Peyer's patch (tissue), 4 donors: ENCODE measurements around the gene SAP25.

Experiments used
- CTCF ChIP-seq, 6 experiments: fragments of 450-650 bp in 4 of 6; fragments of 200-600 bp in 2 of 6; sonication (generic) in 1 of 6; IDR thresholded peaks; one replicate each; pipeline ENCODE4 v1.5.1; 2017 to 2019; ENCODE audit warnings: antibody characterized with exemption in 6 of 6, mild to moderate bottlenecking in 3 of 6, moderate library complexity in 1 of 6
- POLR2A ChIP-seq, 2 donors: fragments of 450-650 bp; IDR thresholded peaks; one replicate each; pipeline ENCODE4 v1.5.1; 2017; ENCODE audit warnings: antibody characterized with exemption in 2 of 2, mild to moderate bottlenecking in 2 of 2, moderate library complexity in 2 of 2

- no peak for TF ChIP-seq CTCF (IDR thresholded peaks at IDR 0.05)
- TF ChIP-seq POLR2A (IDR thresholded peaks at IDR 0.05): no peak
These were observed 7.0 kb upstream of the SAP25 start for GRCh38 chr7:100580466-100581283.
